Endothelial cell of umbilical vein (primary cell): Measurements from ENCODE around the gene RBM20. TPM values are rescaled to one million over a fixed set of nuclear protein-coding genes. Genes with fewer than 3 reads are reported as not detected.

ENCODE experiments used
- BruUV-seq: library from RNA; stranded (reverse); fragments of 400-500 nt; replicated peaks from 2 replicates; lab custom pipeline; 2021; lab: Mats Ljungman, UMichigan
- CTCF ChIA-PET: fragments of 300-600, 350-600 bp; sonication (Branson Sonifier 250); formaldehyde crosslinking; loops from one replicate; lab custom pipeline; 2021; ENCODE audit warnings: antibody characterized with exemption, inconsistent platforms; lab: Charles Lee
- POLR2A ChIA-PET: fragments of 300-600, 350-600 bp; sonication (Branson Sonifier 250); formaldehyde crosslinking; loops from one replicate; lab custom pipeline; 2021; ENCODE audit warnings: antibody characterized with exemption, inconsistent platforms; lab: Charles Lee
- DNase-seq: peaks from one replicate; pipeline ENCODE4 v3.0.0-alpha.2; 2011; ENCODE audit warnings: low read depth, low spot score
- FAIRE-seq: peaks from 2 replicates; lab custom pipeline; 2011; peaks lifted over from hg19 to GRCh38; lab: Jason Lieb, UNC
- H2AFZ ChIP-seq: 2 replicates; pipeline ENCODE4 v1.6.0; 2012; ENCODE audit warnings: low read depth, low read length, control low read depth, inconsistent platforms
- H3K27ac ChIP-seq: 2 replicates; pipeline ENCODE4 v1.5.1; 2011; ENCODE audit warnings: low read depth, mild to moderate bottlenecking, control low read depth, low read length, moderate library complexity; ENCODE audit not compliant: insufficient read depth
- H3K27me3 ChIP-seq, 2 experiments: 2 replicates each; pipeline versions ENCODE4 v1.6.0 to v1.6.1; 2011; ENCODE audit warnings: low read length in 2 of 2, mixed read lengths in 1 of 2; ENCODE audit not compliant: control insufficient read depth in 2 of 2, insufficient read depth in 2 of 2
- H3K36me3 ChIP-seq, 2 experiments: 2 replicates in 1 of 2; 3 replicates in 1 of 2; pipeline ENCODE4 v1.5.1; 2011; ENCODE audit warnings: low read length in 2 of 2, mild to moderate bottlenecking in 1 of 2, moderate library complexity in 1 of 2; ENCODE audit not compliant: control insufficient read depth in 2 of 2, insufficient read depth in 2 of 2; ENCODE audit errors: extremely low read depth in 1 of 2
- H3K4me1 ChIP-seq: 3 replicates; pipeline ENCODE4 v1.5.1; 2011; ENCODE audit warnings: mild to moderate bottlenecking, low read length; ENCODE audit not compliant: control insufficient read depth, insufficient read depth; ENCODE audit errors: extremely low read depth
- H3K4me2 ChIP-seq: 2 replicates; pipeline ENCODE4 v1.6.1; 2011; ENCODE audit warnings: low read length, control low read depth, mixed read lengths; ENCODE audit not compliant: insufficient read depth
- H3K4me3 ChIP-seq, 3 experiments: fragments of 200-600 bp in 1 of 3; sonication (generic), shearing (Covaris generic) in 1 of 3; replicated peaks in 1 of 3; 2 replicates each; pipeline ENCODE4 v1.5.1; 2011 to 2016; ENCODE audit warnings: control low read depth in 3 of 3, low read length in 3 of 3, mild to moderate bottlenecking in 2 of 3, inconsistent platforms in 1 of 3, low read depth in 1 of 3, moderate library complexity in 1 of 3; ENCODE audit not compliant: insufficient read depth in 1 of 3
- H3K79me2 ChIP-seq: 2 replicates; pipeline ENCODE4 v1.6.0; 2012; ENCODE audit warnings: low read length, inconsistent platforms; ENCODE audit not compliant: control insufficient read depth, insufficient read depth
- H3K9ac ChIP-seq: replicated peaks from 2 replicates; pipeline ENCODE3; 2011; ENCODE audit warnings: low read length, control low read depth; ENCODE audit not compliant: insufficient read depth; ENCODE audit errors: extremely low read depth
- H3K9me1 ChIP-seq: replicated peaks from 3 replicates; pipeline ENCODE4 v1.6.0; 2011; ENCODE audit warnings: mild to moderate bottlenecking, low read length; ENCODE audit not compliant: control insufficient read depth, insufficient read depth; ENCODE audit errors: extremely low read depth
- H3K9me3 ChIP-seq: replicated peaks from 2 replicates; pipeline ENCODE4 v1.5.1; 2012; ENCODE audit warnings: low read length, inconsistent platforms; ENCODE audit not compliant: control insufficient read depth, insufficient read depth
- H4K20me1 ChIP-seq: replicated peaks from 2 replicates; pipeline ENCODE3; 2011; ENCODE audit warnings: mild to moderate bottlenecking, low read length; ENCODE audit not compliant: control insufficient read depth, insufficient read depth; ENCODE audit errors: extremely low read depth
- EZH2 ChIP-seq: IDR thresholded peaks from 2 replicates; pipeline ENCODE4 v1.6.1; 2012; ENCODE audit warnings: borderline replicate concordance, low read depth, mild to moderate bottlenecking, moderate library complexity, low read length, inconsistent platforms; ENCODE audit not compliant: severe bottlenecking
- FOS ChIP-seq: IDR thresholded peaks from 2 replicates; pipeline ENCODE4 v1.6.1; 2011; ENCODE audit warnings: mild to moderate bottlenecking, low read length, moderate library complexity, borderline replicate concordance; ENCODE audit not compliant: insufficient read depth
- GATA2 ChIP-seq: IDR thresholded peaks from 2 replicates; pipeline ENCODE4 v1.7.0; 2011; ENCODE audit warnings: low read depth, mild to moderate bottlenecking, moderate library complexity, mixed read lengths, low read length; ENCODE audit not compliant: insufficient read length, insufficient read depth
- JUN ChIP-seq: IDR thresholded peaks from 2 replicates; pipeline ENCODE4 v1.6.1; 2011; ENCODE audit warnings: borderline replicate concordance, low read depth; ENCODE audit not compliant: insufficient read length, insufficient read depth
- MAX ChIP-seq: IDR thresholded peaks from 2 replicates; pipeline ENCODE4 v1.6.1; 2011; ENCODE audit not compliant: insufficient read depth, insufficient read length
- MYC ChIP-seq: IDR thresholded peaks from one replicate; pipeline ENCODE4 v1.6.1; 2011; ENCODE audit warnings: mild to moderate bottlenecking, low read depth, low read length
- POLR2A ChIP-seq: IDR thresholded peaks from 2 replicates; pipeline ENCODE4 v1.6.1; 2012; ENCODE audit warnings: low read depth, mild to moderate bottlenecking, control low read depth, low read length
- POLR2AphosphoS5 ChIP-seq: IDR thresholded peaks from 2 replicates; pipeline ENCODE4 v1.6.1; 2012; ENCODE audit warnings: low read depth, mild to moderate bottlenecking, control low read depth, low read length, moderate library complexity; ENCODE audit not compliant: insufficient read depth
- dilution Hi-C: fragments of 300-500 bp; cut with MboI; formaldehyde crosslinking; loops from one replicate; pipeline ENCODE4 v1.15.0; 2019; ENCODE audit warnings: low sequenced_read_pairs; ENCODE audit not compliant: extremely low pct_ligation_motif_present
- intact Hi-C: fragments of 100-400 bp; cut with micrococcal nuclease; formaldehyde crosslinking; loops from one replicate; pipeline ENCODE4 v1.10.0; 2022
- polyA plus RNA-seq, 4 experiments: library from polyadenylated mRNA; depleted of rRNA in 3 of 4; stranded (reverse) in 3 of 4; unstranded in 1 of 4; fragments of >200 nt; gene quantifications; 2 replicates each; pipeline versions ENCODE4 v1.2.1 to v1.2.3, GENCODE V29; 2011 to 2012; ENCODE audit warnings: missing spikeins in 1 of 4
- total RNA-seq: library from RNA; stranded (reverse); gene quantifications from 2 replicates; pipeline ENCODE4 v1.2.3, GENCODE V29; 2021
- TF ChIP-seq, protein P1 (sequence below), 2 donors: IDR thresholded peaks; 1 replicate in 1 of 2; 2 replicates in 1 of 2; pipeline ENCODE4 v1.5.1; 2011; ENCODE audit warnings: low read length in 2 of 2, mild to moderate bottlenecking in 2 of 2, moderate library complexity in 2 of 2, control low read depth in 1 of 2, inconsistent platforms in 1 of 2, low read depth in 1 of 2; ENCODE audit not compliant: insufficient read depth in 1 of 2; ENCODE audit errors: extremely low read depth in 1 of 2

The RBM20 gene
- total and polyA plus RNA-seq, 2 donors (not counting 3 experiments of a cell fraction or from before 2014, with no cell fraction given): 0.04 TPM; not detected in 1

DNA sequence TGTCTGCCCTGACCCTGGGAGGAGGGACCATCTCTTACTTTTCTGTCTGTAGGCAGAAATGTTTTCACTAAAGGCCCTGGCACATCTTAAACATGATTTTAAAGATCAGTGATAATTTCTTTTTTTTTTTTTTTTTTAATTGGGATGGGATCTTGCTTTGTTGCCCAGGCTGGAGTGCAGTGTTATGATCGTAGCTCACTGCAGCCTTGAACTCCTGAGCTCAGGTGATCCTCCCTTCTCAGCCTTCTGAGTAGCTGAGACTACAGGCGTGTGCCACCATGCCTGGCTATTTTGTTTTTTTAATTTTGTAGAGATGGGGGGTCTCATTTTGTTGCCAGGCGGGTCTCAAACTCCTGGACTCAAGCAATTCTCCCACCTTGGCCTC, 65.3 kb downstream of the RBM20 start:
- no peak overlapping the region for H3K9ac ChIP-seq
- no peaks in the 10 kb centered on the region for H3K9me1 ChIP-seq
- no peaks in the 10 kb centered on the region for H3K4me1 ChIP-seq
- TF ChIP-seq, protein P1, sequence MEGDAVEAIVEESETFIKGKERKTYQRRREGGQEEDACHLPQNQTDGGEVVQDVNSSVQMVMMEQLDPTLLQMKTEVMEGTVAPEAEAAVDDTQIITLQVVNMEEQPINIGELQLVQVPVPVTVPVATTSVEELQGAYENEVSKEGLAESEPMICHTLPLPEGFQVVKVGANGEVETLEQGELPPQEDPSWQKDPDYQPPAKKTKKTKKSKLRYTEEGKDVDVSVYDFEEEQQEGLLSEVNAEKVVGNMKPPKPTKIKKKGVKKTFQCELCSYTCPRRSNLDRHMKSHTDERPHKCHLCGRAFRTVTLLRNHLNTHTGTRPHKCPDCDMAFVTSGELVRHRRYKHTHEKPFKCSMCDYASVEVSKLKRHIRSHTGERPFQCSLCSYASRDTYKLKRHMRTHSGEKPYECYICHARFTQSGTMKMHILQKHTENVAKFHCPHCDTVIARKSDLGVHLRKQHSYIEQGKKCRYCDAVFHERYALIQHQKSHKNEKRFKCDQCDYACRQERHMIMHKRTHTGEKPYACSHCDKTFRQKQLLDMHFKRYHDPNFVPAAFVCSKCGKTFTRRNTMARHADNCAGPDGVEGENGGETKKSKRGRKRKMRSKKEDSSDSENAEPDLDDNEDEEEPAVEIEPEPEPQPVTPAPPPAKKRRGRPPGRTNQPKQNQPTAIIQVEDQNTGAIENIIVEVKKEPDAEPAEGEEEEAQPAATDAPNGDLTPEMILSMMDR (IDR thresholded peaks at IDR 0.05; ENCODE audit: extremely low read depth in 1 of 2, insufficient read depth in 1 of 2, low read depth in 1 of 2, low read length in 2 of 2): no peak
- TF ChIP-seq GATA2: no peak
- no peak for TF ChIP-seq EZH2
- TF ChIP-seq JUN: no peak
- no peak for TF ChIP-seq POLR2A
- no peak for TF ChIP-seq FOS
- no peak for TF ChIP-seq POLR2AphosphoS5
- TF ChIP-seq MYC: no peak
- no peak for TF ChIP-seq MAX
- H3K4me2 ChIP-seq: no peak overlapping the region
- no peak overlapping the region for H3K4me3 ChIP-seq
- no peaks in the 10 kb centered on the region for H3K79me2 ChIP-seq
- no TSS peak for BruUV-seq
- no peak for FAIRE-seq
- H2AFZ ChIP-seq: no peak overlapping the region
- no peak for DNase-seq
- dilution Hi-C loops: no loop called here
- H3K27ac ChIP-seq: no peak overlapping the region
- H3K9me3 ChIP-seq: no peaks in the 10 kb centered on the region
- H3K36me3 ChIP-seq: no peaks in the 10 kb centered on the region
- intact Hi-C loops: no loop called here
- ChIA-PET CTCF (no interaction called here), POLR2A (no interaction called here)
- H3K27me3 ChIP-seq: peaks cover 0 to 3% of the 10 kb centered on the region in 2 experiments
- no peaks in the 10 kb centered on the region for H4K20me1 ChIP-seq
